HepG2 (cell line): ENCODE results near the gene SHANK2. TPM values are rescaled to one million over a fixed set of nuclear protein-coding genes. Genes with fewer than 3 reads are reported as not detected.

Experiments
- ATAC-seq: fragments of 200-7000 bp; cut with Tn5 transposase; 3 replicates; pipeline ENCODE4 v1.9.1; 2020; ENCODE audit warnings: mild to moderate bottlenecking, moderate library complexity
- BruUV-seq: library from RNA; stranded (reverse); fragments of 400-500 nt; replicated peaks from 2 replicates; lab custom pipeline; 2021; lab: Mats Ljungman, UMichigan
- CTCF ChIA-PET: fragments of 300-600 bp; formaldehyde crosslinking; extraction: SDS; loops from one replicate; lab custom pipeline; 2021; ENCODE audit warnings: low total read pairs, inconsistent platforms, low intra/inter-chr PET ratio; lab: Yijun Ruan, JAX
- POLR2A ChIA-PET: fragments of 350-600 bp; sonication (Branson Sonifier 250); formaldehyde crosslinking; loops from one replicate; lab custom pipeline; 2020; ENCODE audit warnings: antibody characterized with exemption, inconsistent platforms; lab: Yijun Ruan, JAX
- DNase-seq: peaks from one replicate; pipeline ENCODE4 v3.0.0-alpha.2; 2015; ENCODE audit warnings: low spot score
- FAIRE-seq: peaks from 3 replicates; lab custom pipeline; 2011; peaks lifted over from hg19 to GRCh38; lab: Jason Lieb, UNC
- H2AFZ ChIP-seq: one replicate; pipeline ENCODE4 v1.6.1; 2011; ENCODE audit warnings: low read length, inconsistent platforms
- H3K27ac ChIP-seq: fragments of 300-600 bp; 3 replicates; pipeline ENCODE4 v1.8.0; 2011; ENCODE audit warnings: mixed run types, mild to moderate bottlenecking, mixed read lengths, low read length, inconsistent platforms; ENCODE audit not compliant: insufficient read depth; ENCODE audit errors: extremely low read length
- H3K27me3 ChIP-seq, 2 experiments: fragments of 200-600 bp in 1 of 2; 2 replicates in 1 of 2; 3 replicates in 1 of 2; pipeline versions ENCODE4 v1.6.0 to v1.8.0; 2011; ENCODE audit warnings: low read length in 2 of 2, mild to moderate bottlenecking in 2 of 2, moderate library complexity in 2 of 2, inconsistent platforms in 1 of 2; ENCODE audit not compliant: insufficient read depth in 2 of 2, control insufficient read depth in 1 of 2
- H3K36me3 ChIP-seq, 2 experiments: fragments of 200-600 bp in 1 of 2; replicated peaks in 1 of 2; 2 replicates in 1 of 2; 3 replicates in 1 of 2; pipeline versions ENCODE4 v1.5.1 to v1.8.0; 2011; ENCODE audit warnings: low read length in 2 of 2, inconsistent platforms in 1 of 2; ENCODE audit not compliant: insufficient read depth in 2 of 2, control insufficient read depth in 1 of 2
- H3K4me1 ChIP-seq: 2 replicates; pipeline ENCODE4 v1.5.1; 2012; ENCODE audit warnings: low read length, inconsistent platforms; ENCODE audit not compliant: insufficient read depth
- H3K4me2 ChIP-seq: 2 replicates; pipeline ENCODE4 v1.6.0; 2011; ENCODE audit warnings: low read depth, low read length, inconsistent platforms
- H3K4me3 ChIP-seq, 3 experiments: fragments of 200-600 bp in 1 of 3; sonication (generic), shearing (Covaris generic) in 1 of 3; replicated peaks in 1 of 3; 2 replicates each; pipeline ENCODE4 v1.5.1; 2011 to 2016; ENCODE audit warnings: low read length in 3 of 3, inconsistent platforms in 2 of 3, low read depth in 2 of 3, mild to moderate bottlenecking in 2 of 3, control low read depth in 1 of 3, mixed read lengths in 1 of 3; ENCODE audit not compliant: insufficient read depth in 1 of 3
- H3K79me2 ChIP-seq: one replicate; pipeline ENCODE4 v1.6.1; 2011; ENCODE audit warnings: low read length, inconsistent platforms; ENCODE audit not compliant: insufficient read depth
- H3K9ac ChIP-seq: 2 replicates; pipeline ENCODE4 v1.6.0; 2011; ENCODE audit warnings: mild to moderate bottlenecking, low read depth, low read length, inconsistent platforms; ENCODE audit not compliant: insufficient read depth
- H3K9me3 ChIP-seq: 2 replicates; pipeline ENCODE4 v1.5.1; 2012; ENCODE audit warnings: mild to moderate bottlenecking, low read length
- H4K20me1 ChIP-seq: 2 replicates; pipeline ENCODE4 v1.6.0; 2011; ENCODE audit warnings: inconsistent platforms, mild to moderate bottlenecking, low read length, moderate library complexity; ENCODE audit not compliant: insufficient read depth
- ADNP ChIP-seq: sonication (generic); formaldehyde crosslinking; IDR thresholded peaks from 2 replicates; pipeline ENCODE4 v1.4.0; 2020; ENCODE audit warnings: missing genetic modification reagents
- ETV5 ChIP-seq: IDR thresholded peaks from 2 replicates; pipeline ENCODE4 v1.6.1; 2018; ENCODE audit warnings: missing biosample characterization, missing genetic modification reagents, inconsistent platforms, borderline replicate concordance
- HOXA3 ChIP-seq: sonication (generic); formaldehyde crosslinking; IDR thresholded peaks from 2 replicates; pipeline ENCODE4 v1.5.0; 2020; ENCODE audit warnings: missing genetic modification reagents
- MAZ ChIP-seq, 2 experiments: sonication (generic) in 1 of 2; formaldehyde crosslinking in 1 of 2; IDR thresholded peaks; 2 replicates each; pipeline versions ENCODE4 v1.5.0 to v1.6.1; 2012 to 2020; ENCODE audit warnings: low read depth in 2 of 2, mild to moderate bottlenecking in 2 of 2, borderline replicate concordance in 1 of 2, improper control_type of control experiment in 1 of 2, low read length in 1 of 2, missing genetic modification reagents in 1 of 2, moderate library complexity in 1 of 2
- RARA ChIP-seq: IDR thresholded peaks from 2 replicates; pipeline ENCODE4 v1.6.1; 2016; ENCODE audit warnings: missing genetic modification reagents, missing compliant biosample characterization
- SAP130 ChIP-seq: IDR thresholded peaks from 2 replicates; pipeline ENCODE4 v1.6.1; 2016; ENCODE audit warnings: low read depth
- SSRP1 ChIP-seq: IDR thresholded peaks from 2 replicates; pipeline ENCODE4 v1.6.1; 2016; ENCODE audit warnings: control low read depth
- ZNF431 ChIP-seq: sonication (generic); formaldehyde crosslinking; IDR thresholded peaks from 2 replicates; pipeline ENCODE4 v1.9.0; 2022; ENCODE audit warnings: missing genetic modification reagents, low read depth, mild to moderate bottlenecking, borderline replicate concordance
- ZNF782 ChIP-seq: sonication (generic); formaldehyde crosslinking; IDR thresholded peaks from 2 replicates; pipeline ENCODE4 v1.4.0; 2020; ENCODE audit warnings: missing genetic modification reagents, mild to moderate bottlenecking, borderline replicate concordance
- ZSCAN21 ChIP-seq: sonication (generic); formaldehyde crosslinking; IDR thresholded peaks from 2 replicates; pipeline ENCODE4 v1.8.0; 2022; ENCODE audit warnings: mild to moderate bottlenecking, missing genetic modification reagents, moderate library complexity, borderline replicate concordance
- WGBS: methylation state at CpG from one replicate; pipeline ENCODE4 v1.1.6; 2017; ENCODE audit warnings: low lambda C conversion rate; 5-methylcytosine and 5-hydroxymethylcytosine counted together
- in situ Hi-C: cut with HindIII; loops from 2 replicates; pipeline ENCODE4 v1.10.0; 2017; ENCODE audit warnings: low pct_unique_long_range_greater_than_20kb; ENCODE audit not compliant: extremely low pct_ligation_motif_present
- intact Hi-C: fragments of 100-400 bp; cut with micrococcal nuclease; formaldehyde crosslinking; loops from one replicate; pipeline ENCODE4 v1.10.0; 2022; ENCODE audit not compliant: unreplicated experiment
- polyA plus RNA-seq, 8 experiments: library from polyadenylated mRNA; depleted of rRNA in 3 of 8; stranded (reverse) in 7 of 8; unstranded in 1 of 8; fragments of >200 nt; fragmentation: Illumina TruSeq in 4 of 8; extraction: Trizol in 4 of 8; gene quantifications; 2 replicates each; pipeline versions ENCODE4 v1.2.1 to v1.2.3, GENCODE V29; 2011 to 2016; ENCODE audit warnings: low read depth in 4 of 8, missing spikeins in 1 of 8, mixed read lengths in 1 of 8; ENCODE audit not compliant: insufficient read depth in 1 of 8
- total RNA-seq, 5 experiments: library from RNA; depleted of rRNA; stranded (reverse); fragments of >200 nt; fragmentation: Illumina TruSeq; extraction: Trizol; gene quantifications; 2 replicates each; pipeline ENCODE4 v1.2.3, GENCODE V29; 2016; ENCODE audit warnings: low read depth in 1 of 5
- TF ChIP-seq, protein P1 (sequence below): sonication (generic); formaldehyde crosslinking; IDR thresholded peaks from 2 replicates; pipeline ENCODE4 v1.4.0; 2020; ENCODE audit warnings: mild to moderate bottlenecking, low read depth, missing genetic modification reagents
- TF ChIP-seq, protein P2 (sequence below): IDR thresholded peaks from 2 replicates; pipeline ENCODE4 v1.6.1; 2018; ENCODE audit warnings: missing genetic modification reagents
- TF ChIP-seq, protein P3 (sequence below): sonication (generic); formaldehyde crosslinking; IDR thresholded peaks from 2 replicates; pipeline ENCODE4 v1.8.0; 2022; ENCODE audit warnings: mild to moderate bottlenecking, missing genetic modification reagents; ENCODE audit not compliant: insufficient replicate concordance
- TF ChIP-seq, protein P4 (sequence below): sonication (generic); formaldehyde crosslinking; IDR thresholded peaks from 2 replicates; pipeline ENCODE4 v1.4.0; 2020; ENCODE audit warnings: missing genetic modification reagents

SHANK2 gene
- total and polyA plus RNA-seq, 2 of the 13 experiments (the other 11 are each of a cell fraction or from before 2014, with no cell fraction given): 10.2 to 13.0 TPM

DNA sequence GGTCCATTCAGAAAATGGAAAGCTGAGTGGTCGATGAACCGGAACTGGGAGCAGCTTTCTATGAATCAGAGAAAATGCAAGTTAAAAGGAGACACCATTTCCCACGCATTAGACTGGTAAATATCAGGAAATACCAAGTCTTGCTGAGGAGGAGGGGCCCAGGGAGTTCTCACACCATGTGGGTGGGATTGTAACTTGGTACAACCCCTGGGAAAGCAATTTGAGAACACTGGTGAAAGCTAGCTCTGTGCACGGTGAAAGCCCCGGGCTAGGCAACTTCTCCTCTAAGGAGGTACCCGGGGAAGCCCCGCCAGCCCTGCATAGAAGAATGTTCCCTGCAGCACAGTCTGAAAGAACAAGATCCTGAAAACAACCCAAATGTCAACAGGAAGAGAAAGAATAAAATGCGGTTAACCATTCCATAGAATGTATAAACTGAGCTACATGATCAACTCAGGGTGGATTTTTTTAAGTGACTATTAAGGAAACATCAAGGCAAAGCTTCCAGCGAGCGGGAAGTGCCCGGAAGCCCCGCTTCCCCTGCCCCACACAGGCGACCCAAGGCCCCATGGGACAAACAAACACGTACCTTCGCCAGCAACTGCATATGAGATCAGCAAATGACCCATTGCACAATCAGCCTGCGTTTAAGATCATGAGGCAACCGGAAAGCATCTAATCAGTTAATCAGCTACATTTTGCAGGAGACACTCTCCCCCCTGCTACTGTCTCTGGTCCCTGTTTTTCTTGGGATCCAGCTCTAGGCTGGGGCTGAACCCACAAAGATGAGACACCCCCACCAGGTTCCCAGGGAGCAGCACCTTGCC is 11.3 kb downstream of the SHANK2 start:
- peak; percentile 85 for ATAC-seq
- Histone ChIP-seq H3K4me3 (peak overlapping the region; percentile 18 to 44 (median 19); a peak in 3 of 6 replicates), H3K9ac (peak overlapping the region; percentile 55), H3K4me2 (peak overlapping the region; percentile 75), H3K9me3 (no peaks in the 10 kb centered on the region), H4K20me1 (peaks cover 5% of the 10 kb centered on the region; the same call in 1 of the 2 replicates), H3K27me3 (no peaks in the 10 kb centered on the region), H3K36me3 (peaks cover 19 to 55% of the 10 kb centered on the region in 2 experiments), H2AFZ (no peak overlapping the region), H3K27ac (peak overlapping the region; percentile 88), H3K4me1 (peaks cover 68% of the 10 kb centered on the region), H3K79me2 (peaks cover 94% of the 10 kb centered on the region)
- FAIRE-seq: peak; percentile 82
- in situ Hi-C loops (no loop called here), intact Hi-C loops (loop anchor here (10.0 kb wide), 1 partner anchor 86 kb away; no protein-coding TSS in a partner anchor)
- CTCF ChIA-PET: no interaction called here
- DNase-seq: peak; percentile 93
- WGBS: 24% methylated on average over 14 of the region's 17 CpGs
- POLR2A ChIA-PET: interaction anchor here (0.9 to 4.5 kb wide), 4 partner anchors 9 to 88 kb away, joined by 3 to 55 read pairs (median 6); partner anchors contain the start of gene SHANK2
- BruUV-seq: no TSS peak
- TF ChIP-seq, protein P1, sequence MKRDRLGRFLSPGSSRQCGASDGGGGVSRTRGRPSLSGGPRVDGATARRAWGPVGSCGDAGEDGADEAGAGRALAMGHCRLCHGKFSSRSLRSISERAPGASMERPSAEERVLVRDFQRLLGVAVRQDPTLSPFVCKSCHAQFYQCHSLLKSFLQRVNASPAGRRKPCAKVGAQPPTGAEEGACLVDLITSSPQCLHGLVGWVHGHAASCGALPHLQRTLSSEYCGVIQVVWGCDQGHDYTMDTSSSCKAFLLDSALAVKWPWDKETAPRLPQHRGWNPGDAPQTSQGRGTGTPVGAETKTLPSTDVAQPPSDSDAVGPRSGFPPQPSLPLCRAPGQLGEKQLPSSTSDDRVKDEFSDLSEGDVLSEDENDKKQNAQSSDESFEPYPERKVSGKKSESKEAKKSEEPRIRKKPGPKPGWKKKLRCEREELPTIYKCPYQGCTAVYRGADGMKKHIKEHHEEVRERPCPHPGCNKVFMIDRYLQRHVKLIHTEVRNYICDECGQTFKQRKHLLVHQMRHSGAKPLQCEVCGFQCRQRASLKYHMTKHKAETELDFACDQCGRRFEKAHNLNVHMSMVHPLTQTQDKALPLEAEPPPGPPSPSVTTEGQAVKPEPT (CRISPR knock-in tag): no peak
- TF ChIP-seq ZNF782 (CRISPR knock-in tag): no peak
- peak; percentile 81 for TF ChIP-seq RARA (CRISPR knock-in tag)
- TF ChIP-seq SSRP1 (CRISPR knock-in tag): peak; percentile 87; the same call in 1 of the 2 replicates
- TF ChIP-seq MAZ (IDR thresholded peaks at IDR 0.05; ENCODE audit: borderline replicate concordance, low read depth, low read length): no peak
- TF ChIP-seq MAZ (CRISPR knock-in tag; IDR thresholded peaks at IDR 0.05; ENCODE audit: low read depth): peak; percentile 54; the same call in 1 of the 2 replicates
- TF ChIP-seq, protein P2, sequence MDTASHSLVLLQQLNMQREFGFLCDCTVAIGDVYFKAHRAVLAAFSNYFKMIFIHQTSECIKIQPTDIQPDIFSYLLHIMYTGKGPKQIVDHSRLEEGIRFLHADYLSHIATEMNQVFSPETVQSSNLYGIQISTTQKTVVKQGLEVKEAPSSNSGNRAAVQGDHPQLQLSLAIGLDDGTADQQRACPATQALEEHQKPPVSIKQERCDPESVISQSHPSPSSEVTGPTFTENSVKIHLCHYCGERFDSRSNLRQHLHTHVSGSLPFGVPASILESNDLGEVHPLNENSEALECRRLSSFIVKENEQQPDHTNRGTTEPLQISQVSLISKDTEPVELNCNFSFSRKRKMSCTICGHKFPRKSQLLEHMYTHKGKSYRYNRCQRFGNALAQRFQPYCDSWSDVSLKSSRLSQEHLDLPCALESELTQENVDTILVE (CRISPR knock-in tag): peak; percentile 57
- peak; percentile 99 for TF ChIP-seq ETV5 (CRISPR knock-in tag)
- TF ChIP-seq, protein P3, sequence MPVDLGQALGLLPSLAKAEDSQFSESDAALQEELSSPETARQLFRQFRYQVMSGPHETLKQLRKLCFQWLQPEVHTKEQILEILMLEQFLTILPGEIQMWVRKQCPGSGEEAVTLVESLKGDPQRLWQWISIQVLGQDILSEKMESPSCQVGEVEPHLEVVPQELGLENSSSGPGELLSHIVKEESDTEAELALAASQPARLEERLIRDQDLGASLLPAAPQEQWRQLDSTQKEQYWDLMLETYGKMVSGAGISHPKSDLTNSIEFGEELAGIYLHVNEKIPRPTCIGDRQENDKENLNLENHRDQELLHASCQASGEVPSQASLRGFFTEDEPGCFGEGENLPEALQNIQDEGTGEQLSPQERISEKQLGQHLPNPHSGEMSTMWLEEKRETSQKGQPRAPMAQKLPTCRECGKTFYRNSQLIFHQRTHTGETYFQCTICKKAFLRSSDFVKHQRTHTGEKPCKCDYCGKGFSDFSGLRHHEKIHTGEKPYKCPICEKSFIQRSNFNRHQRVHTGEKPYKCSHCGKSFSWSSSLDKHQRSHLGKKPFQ (CRISPR knock-in tag): peak; percentile 34
- TF ChIP-seq ZSCAN21 (CRISPR knock-in tag): peak; percentile 69; the same call in 1 of the 2 replicates
- TF ChIP-seq, protein P4, sequence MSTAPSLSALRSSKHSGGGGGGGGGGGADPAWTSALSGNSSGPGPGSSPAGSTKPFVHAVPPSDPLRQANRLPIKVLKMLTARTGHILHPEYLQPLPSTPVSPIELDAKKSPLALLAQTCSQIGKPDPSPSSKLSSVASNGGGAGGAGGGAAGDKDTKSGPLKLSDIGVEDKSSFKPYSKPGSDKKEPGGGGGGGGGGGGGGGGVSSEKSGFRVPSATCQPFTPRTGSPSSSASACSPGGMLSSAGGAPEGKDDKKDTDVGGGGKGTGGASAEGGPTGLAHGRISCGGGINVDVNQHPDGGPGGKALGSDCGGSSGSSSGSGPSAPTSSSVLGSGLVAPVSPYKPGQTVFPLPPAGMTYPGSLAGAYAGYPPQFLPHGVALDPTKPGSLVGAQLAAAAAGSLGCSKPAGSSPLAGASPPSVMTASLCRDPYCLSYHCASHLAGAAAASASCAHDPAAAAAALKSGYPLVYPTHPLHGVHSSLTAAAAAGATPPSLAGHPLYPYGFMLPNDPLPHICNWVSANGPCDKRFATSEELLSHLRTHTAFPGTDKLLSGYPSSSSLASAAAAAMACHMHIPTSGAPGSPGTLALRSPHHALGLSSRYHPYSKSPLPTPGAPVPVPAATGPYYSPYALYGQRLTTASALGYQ (CRISPR knock-in tag): peak; percentile 93
- peak; percentile 67; the same call in 1 of the 2 replicates for TF ChIP-seq ZNF431 (CRISPR knock-in tag)
- peak; percentile 95 for TF ChIP-seq HOXA3 (CRISPR knock-in tag)
- no peak for TF ChIP-seq ADNP
- peak; percentile 95 for TF ChIP-seq SAP130 (CRISPR knock-in tag)
